ENCODE results near the gene NFATC3. TPM values are rescaled to one million over a fixed set of nuclear protein-coding genes. Genes with fewer than 3 reads are reported as not detected.
"Not testable (repeated sequence)": the region's sequence is repeated elsewhere in the genome, so short reads cannot be mapped to it uniquely, and the experiment has no call there.

The NFATC3 gene
- total and polyA plus RNA-seq, 2 of the 8 experiments (the other 6 are each of a cell fraction or from before 2014, with no cell fraction given), result 17.6 to 34.5 TPM

- TF ChIP-seq EP300 (IDR thresholded peaks at IDR 0.05; ENCODE audit: borderline replicate concordance in 1 of 2, low read depth in 2 of 2, low read length in 2 of 2) (no peak), CTCF (IDR thresholded peaks at IDR 0.05; ENCODE audit: control extremely low read depth in 1 of 3, insufficient read depth in 1 of 3, low read depth in 1 of 3, low read length in 3 of 3) (no peak), POLR2AphosphoS5 (IDR thresholded peaks at IDR 0.05; ENCODE audit: low read depth, low read length) (no peak), RBBP5 (IDR thresholded peaks at IDR 0.05; ENCODE audit: borderline replicate concordance, low read depth, low read length) (no peak), TCF12 (IDR thresholded peaks at IDR 0.05; ENCODE audit: low read depth, low read length) (no peak), SAP30 (IDR thresholded peaks at IDR 0.05; ENCODE audit: insufficient read depth, insufficient replicate concordance, low read length) (no peak), POLR2A (IDR thresholded peaks at IDR 0.05; ENCODE audit: control extremely low read depth in 1 of 2, low read depth in 2 of 2, low read length in 2 of 2) (no peak)
Observed at GRCh38 chr16:68091380-68092261, 6.5 kb downstream of the NFATC3 start (continued).

GRCh38 chr16:68092275-68092674 is 7.1 kb downstream of the NFATC3 start:
- not testable (repeated sequence) for H3K23me2 ChIP-seq (ENCODE audit: low read depth, low read length)

More at GRCh38 chr16:68092275-68092674, 7.1 kb downstream of the NFATC3 start:
- H2AFZ ChIP-seq (ENCODE audit: low read length); H3K4ac ChIP-seq (replicated peaks; ENCODE audit: insufficient read length, low read depth, low read length); H3K23ac ChIP-seq (ENCODE audit: insufficient read length); H2BK20ac ChIP-seq (ENCODE audit: low read length); H3K9me3 ChIP-seq (ENCODE audit: insufficient read depth in 2 of 2, low read depth in 1 of 2, low read length in 1 of 2); H3K18ac ChIP-seq (ENCODE audit: extremely low read depth, low read length); H3K4me3 ChIP-seq (ENCODE audit: extremely low read depth in 1 of 4, insufficient read depth in 2 of 4, low read depth in 3 of 4, low read length in 4 of 4); H2BK5ac ChIP-seq (ENCODE audit: low read depth, low read length); H2AK5ac ChIP-seq (ENCODE audit: low read depth, low read length); H2BK12ac ChIP-seq (ENCODE audit: low read depth, low read length); H4K91ac ChIP-seq (replicated peaks; ENCODE audit: insufficient read length, low read length); H3K79me1 ChIP-seq (ENCODE audit: low read depth, low read length); H3K27ac ChIP-seq (ENCODE audit: low read depth, low read length); H3K9ac ChIP-seq (replicated peaks in 1 of 4; ENCODE audit: extremely low read depth in 1 of 4, low read depth in 3 of 4, low read length in 3 of 4); FAIRE-seq; H4K20me1 ChIP-seq (replicated peaks in 1 of 2; ENCODE audit: control insufficient read depth in 1 of 2, insufficient read depth in 2 of 2, low read length in 2 of 2); DNase-seq (ENCODE audit: low read depth in 1 of 2, low spot score in 2 of 2); H4K8ac ChIP-seq (ENCODE audit: extremely low read depth, insufficient read depth, low read length); H3K56ac ChIP-seq (replicated peaks; ENCODE audit: insufficient read length, low read depth, low read length); H2BK15ac ChIP-seq (ENCODE audit: low read length); H3K27me3 ChIP-seq (replicated peaks in 1 of 4; ENCODE audit: control insufficient read depth in 3 of 4, extremely low read depth in 1 of 4, insufficient read depth in 3 of 4, low read length in 3 of 4); H3K4me2 ChIP-seq (ENCODE audit: insufficient read depth in 1 of 2, low read depth in 2 of 2, low read length in 2 of 2); H2BK120ac ChIP-seq (replicated peaks; ENCODE audit: low read depth, low read length); H3K14ac ChIP-seq (ENCODE audit: insufficient read length); H4K5ac ChIP-seq (ENCODE audit: insufficient read length, low read depth, low read length); H3K36me3 ChIP-seq (ENCODE audit: control insufficient read depth in 2 of 4, insufficient read depth in 4 of 4, low read length in 3 of 4): not testable (repeated sequence)
- POLR2A ChIA-PET (ENCODE audit: partially characterized antibody), result interaction anchor here (0.7 to 1.5 kb wide), 3 partner anchors 69 to 166 kb away, joined by 3 read pairs; partner anchors contain the start of genes DDX28 and DUS2
- CTCF ChIA-PET (ENCODE audit: partially characterized antibody), result interaction anchor here (0.6 to 5.7 kb wide), 8 partner anchors 9 to 644 kb away, joined by 3 to 68 read pairs (median 7); no protein-coding TSS in a partner anchor
- H3K4me1 ChIP-seq (replicated peaks in 1 of 4; ENCODE audit: control insufficient read depth in 3 of 4, insufficient read depth in 4 of 4, low read length in 3 of 4), result peaks cover 2 to 12% (median 3%) of the 10 kb centered on the region in 4 experiments; a peak in 5 of 7 replicates
- 88% methylated on average over 10 of the region's 10 CpGs; no CpG with 5 or more reads in 1 of the 2 experiments for WGBS, 2 experiments (ENCODE audit: extremely low coverage in 1 of 2, insufficient coverage in 1 of 2, insufficient read length in 1 of 2, insufficient replicate concordance in 2 of 2, low coverage in 1 of 2, low lambda C conversion rate in 2 of 2, missing lambda C conversion rate in 1 of 2)
- peaks cover 4 to 96% of the 10 kb centered on the region in 2 experiments for H3K79me2 ChIP-seq (ENCODE audit: control insufficient read depth in 1 of 2, insufficient read depth in 2 of 2, low read length in 2 of 2)

Data from H1 (cell line).